GM21447 (cell line): Measurements from ENCODE around the gene PHKG1.
"Not testable (repeated sequence)": the region's sequence is repeated elsewhere in the genome, so short reads cannot be mapped to it uniquely, and the experiment has no call there.

Experiments
- ATAC-seq: cut with Tn5 transposase; IDR thresholded peaks from one replicate; pipeline ENCODE4 v1.9.1; 2021; ENCODE audit not compliant: unreplicated experiment

The PHKG1 gene

GRCh38 chr7:56083150-56083785 lies 9.5 kb downstream of the PHKG1 start:
- ATAC-seq: no peak

- no peak for ATAC-seq
Measured at GRCh38 chr7:56081626-56082340, 11.0 kb downstream of the PHKG1 start.

GRCh38 chr7:56080726-56081435 lies 11.9 kb downstream of the PHKG1 start:
- ATAC-seq: not testable (repeated sequence)

GRCh38 chr7:56079450-56080185 lies 13.1 kb downstream of the PHKG1 start:
- ATAC-seq: no peak

- no peak for ATAC-seq
Measured at GRCh38 chr7:56078196-56078595, 14.6 kb downstream of the PHKG1 start.

GRCh38 chr7:56077681-56078080 lies 15.1 kb downstream of the PHKG1 start:
- no peak for ATAC-seq

GRCh38 chr7:56074371-56074791 lies 18.4 kb downstream of the PHKG1 start:
- ATAC-seq: peak; percentile 93

- ATAC-seq: not testable (repeated sequence)
Measured at GRCh38 chr7:56066376-56066775, 26.4 kb downstream of the PHKG1 start.

- ATAC-seq: peak; percentile 85
Measured at GRCh38 chr7:56063882-56064625, 28.7 kb downstream of the PHKG1 start, which contains the start of gene SUMF2. Gene SUMF2, plus strand, starts transcription at chr7:56064286. Its CDS starts 26 bp downstream, at chr7:56064312.

GRCh38 chr7:56063500-56063881 lies 29.3 kb downstream of the PHKG1 start:
- ATAC-seq: no peak

GRCh38 chr7:56062382-56062781 lies 30.4 kb downstream of the PHKG1 start:
- ATAC-seq: no peak

GRCh38 chr7:56053993-56054392 lies 38.8 kb downstream of the PHKG1 start:
- no peak for ATAC-seq

- no peak for ATAC-seq
Measured at GRCh38 chr7:56053379-56053778, 39.4 kb downstream of the PHKG1 start.

GRCh38 chr7:56051339-56052191 lies 41.2 kb downstream of the PHKG1 start, which contains the start of the genes CCT6A and PSPH:
Gene CCT6A, plus strand, starts transcription at chr7:56051765. Its CDS starts 84 bp downstream, at chr7:56051849.
Gene PSPH, minus strand, starts transcription at chr7:56051444. Its CDS starts 30,232 bp downstream, at chr7:56021212.
- ATAC-seq: peak; percentile 92

- ATAC-seq: no peak
Measured at GRCh38 chr7:56051053-56051338, 41.8 kb downstream of the PHKG1 start.

- not testable (repeated sequence) for ATAC-seq
Measured at GRCh38 chr7:56048763-56049162, 44.0 kb downstream of the PHKG1 start.

GRCh38 chr7:56048245-56048644 lies 44.5 kb downstream of the PHKG1 start:
- no peak for ATAC-seq

- not testable (repeated sequence) for ATAC-seq
Measured at GRCh38 chr7:56047446-56048116, 45.2 kb downstream of the PHKG1 start.
